ENCODE measurements around the gene COL5A3.
"Not testable (repeated sequence)": the region's sequence is repeated elsewhere in the genome, so short reads cannot be mapped to it uniquely, and the experiment has no call there.

DNA sequence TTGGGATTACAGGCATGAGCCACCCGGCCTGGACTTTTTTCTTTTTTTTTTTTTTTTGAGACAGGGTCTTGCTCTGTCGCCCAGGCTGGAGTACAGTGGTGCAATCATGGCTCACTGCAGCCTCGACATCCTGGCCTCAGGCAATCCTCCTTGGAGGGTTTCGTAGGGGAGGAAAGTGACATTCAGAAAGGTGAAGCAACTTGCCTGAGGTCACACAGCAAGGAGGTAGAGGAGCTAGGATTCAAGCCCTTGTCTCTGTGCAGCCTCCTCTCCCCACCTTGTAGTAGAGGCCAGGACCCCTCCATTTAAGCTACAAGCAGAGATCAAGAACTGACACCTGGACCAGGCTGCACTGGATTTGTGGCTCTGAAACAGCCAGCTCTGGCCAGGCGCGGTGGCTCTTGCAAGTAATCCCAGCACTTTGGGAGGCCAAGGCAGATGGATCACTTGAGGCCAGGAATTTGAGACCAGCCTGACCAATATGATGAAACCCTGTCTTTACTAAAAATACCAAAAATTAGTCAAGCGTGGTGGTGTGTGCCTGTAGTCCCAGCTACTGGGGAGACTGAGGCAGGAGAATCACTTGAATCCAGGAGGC lies 63.7 kb downstream of the COL5A3 start:
- TF ChIP-seq, protein P1, sequence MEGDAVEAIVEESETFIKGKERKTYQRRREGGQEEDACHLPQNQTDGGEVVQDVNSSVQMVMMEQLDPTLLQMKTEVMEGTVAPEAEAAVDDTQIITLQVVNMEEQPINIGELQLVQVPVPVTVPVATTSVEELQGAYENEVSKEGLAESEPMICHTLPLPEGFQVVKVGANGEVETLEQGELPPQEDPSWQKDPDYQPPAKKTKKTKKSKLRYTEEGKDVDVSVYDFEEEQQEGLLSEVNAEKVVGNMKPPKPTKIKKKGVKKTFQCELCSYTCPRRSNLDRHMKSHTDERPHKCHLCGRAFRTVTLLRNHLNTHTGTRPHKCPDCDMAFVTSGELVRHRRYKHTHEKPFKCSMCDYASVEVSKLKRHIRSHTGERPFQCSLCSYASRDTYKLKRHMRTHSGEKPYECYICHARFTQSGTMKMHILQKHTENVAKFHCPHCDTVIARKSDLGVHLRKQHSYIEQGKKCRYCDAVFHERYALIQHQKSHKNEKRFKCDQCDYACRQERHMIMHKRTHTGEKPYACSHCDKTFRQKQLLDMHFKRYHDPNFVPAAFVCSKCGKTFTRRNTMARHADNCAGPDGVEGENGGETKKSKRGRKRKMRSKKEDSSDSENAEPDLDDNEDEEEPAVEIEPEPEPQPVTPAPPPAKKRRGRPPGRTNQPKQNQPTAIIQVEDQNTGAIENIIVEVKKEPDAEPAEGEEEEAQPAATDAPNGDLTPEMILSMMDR (conservative IDR thresholded peaks at IDR 0.05) = not testable (repeated sequence)
- TF ChIP-seq ZFX (IDR thresholded peaks at IDR 0.05) = not testable (repeated sequence)

Data from C4-2B (cell line).